ENCODE data around the gene IL11.
"Not testable (repeated sequence)": the region's sequence is repeated elsewhere in the genome, so short reads cannot be mapped to it uniquely, and the experiment has no call there.

Gene IL11

GRCh38 chr19:55402509-55402908, 32.2 kb upstream of the IL11 start:
- Histone ChIP-seq H3K27me3 (replicated peaks; ENCODE audit: control insufficient read depth, insufficient read depth, low read length) (no peaks in the 10 kb centered on the region), H3K4me3 (replicated peaks; ENCODE audit: low read depth, low read length) (no peak overlapping the region), H3K36me3 (ENCODE audit: control insufficient read depth, insufficient read depth, low read length) (peaks cover 34% of the 10 kb centered on the region)
- TF ChIP-seq, protein P1, sequence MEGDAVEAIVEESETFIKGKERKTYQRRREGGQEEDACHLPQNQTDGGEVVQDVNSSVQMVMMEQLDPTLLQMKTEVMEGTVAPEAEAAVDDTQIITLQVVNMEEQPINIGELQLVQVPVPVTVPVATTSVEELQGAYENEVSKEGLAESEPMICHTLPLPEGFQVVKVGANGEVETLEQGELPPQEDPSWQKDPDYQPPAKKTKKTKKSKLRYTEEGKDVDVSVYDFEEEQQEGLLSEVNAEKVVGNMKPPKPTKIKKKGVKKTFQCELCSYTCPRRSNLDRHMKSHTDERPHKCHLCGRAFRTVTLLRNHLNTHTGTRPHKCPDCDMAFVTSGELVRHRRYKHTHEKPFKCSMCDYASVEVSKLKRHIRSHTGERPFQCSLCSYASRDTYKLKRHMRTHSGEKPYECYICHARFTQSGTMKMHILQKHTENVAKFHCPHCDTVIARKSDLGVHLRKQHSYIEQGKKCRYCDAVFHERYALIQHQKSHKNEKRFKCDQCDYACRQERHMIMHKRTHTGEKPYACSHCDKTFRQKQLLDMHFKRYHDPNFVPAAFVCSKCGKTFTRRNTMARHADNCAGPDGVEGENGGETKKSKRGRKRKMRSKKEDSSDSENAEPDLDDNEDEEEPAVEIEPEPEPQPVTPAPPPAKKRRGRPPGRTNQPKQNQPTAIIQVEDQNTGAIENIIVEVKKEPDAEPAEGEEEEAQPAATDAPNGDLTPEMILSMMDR (IDR thresholded peaks at IDR 0.05; ENCODE audit: insufficient read depth, low read length, poor library complexity, severe bottlenecking), result no peak
- DNase-seq (ENCODE audit: extremely low read depth, insufficient read length), result no peak

- peaks cover 34% of the 10 kb centered on the region for H3K36me3 ChIP-seq (ENCODE audit: control insufficient read depth, insufficient read depth, low read length)
- not testable (repeated sequence) for H3K4me3 ChIP-seq (replicated peaks; ENCODE audit: low read depth, low read length); DNase-seq (ENCODE audit: extremely low read depth, insufficient read length); H3K27me3 ChIP-seq (replicated peaks; ENCODE audit: control insufficient read depth, insufficient read depth, low read length)
Observed at GRCh38 chr19:55401390-55401789, 31.1 kb upstream of the IL11 start.

DNA sequence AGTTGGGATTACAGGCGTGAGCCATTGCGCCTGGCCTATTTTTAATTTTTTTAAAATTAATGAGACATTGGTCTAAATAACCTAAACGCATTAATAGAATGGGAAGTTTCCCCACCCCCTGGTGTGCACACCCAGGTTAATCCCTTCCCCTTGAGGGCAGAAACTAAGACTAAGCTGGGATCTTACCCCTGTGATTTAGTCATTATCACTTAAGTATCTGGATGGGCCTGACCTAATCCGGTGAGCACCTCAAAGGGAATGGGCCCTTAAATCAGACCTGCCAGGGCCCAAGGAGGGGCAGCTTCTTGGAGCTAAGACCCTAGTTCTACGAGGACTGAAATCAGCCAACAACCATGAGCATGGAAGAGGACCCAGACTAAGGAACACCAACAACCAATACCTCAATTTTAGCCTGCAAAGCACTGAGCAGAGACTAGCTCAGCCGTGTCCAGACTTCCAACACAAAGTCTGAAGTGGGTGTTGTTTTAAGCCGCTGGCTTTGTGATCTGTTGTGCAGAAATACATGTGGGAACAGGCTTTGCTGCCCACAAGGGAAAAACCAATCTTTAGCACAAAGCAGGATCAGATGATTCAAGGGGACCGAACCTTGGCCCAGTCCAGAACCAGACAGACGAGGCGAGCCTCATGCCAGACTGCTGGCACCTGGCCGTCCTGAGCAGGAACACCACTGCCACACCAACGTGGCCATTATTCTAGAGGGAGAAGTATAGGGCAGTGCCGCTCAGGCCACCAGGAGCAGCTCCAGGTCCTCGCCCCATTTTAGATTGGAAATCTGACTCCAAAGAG, 30.2 kb upstream of the IL11 start:
- DNase-seq (ENCODE audit: extremely low read depth, insufficient read length), result no peak
- Histone ChIP-seq H3K27me3 (replicated peaks; ENCODE audit: control insufficient read depth, insufficient read depth, low read length) (no peaks in the 10 kb centered on the region), H3K36me3 (ENCODE audit: control insufficient read depth, insufficient read depth, low read length) (peaks cover 29% of the 10 kb centered on the region), H3K4me3 (replicated peaks; ENCODE audit: low read depth, low read length) (no peak overlapping the region)
- TF ChIP-seq, protein P1 (IDR thresholded peaks at IDR 0.05; ENCODE audit: insufficient read depth, low read length, poor library complexity, severe bottlenecking), result no peak

- Histone ChIP-seq H3K4me3 (replicated peaks; ENCODE audit: low read depth, low read length) (no peak overlapping the region; the same call in 1 of the 2 replicates), H3K36me3 (ENCODE audit: control insufficient read depth, insufficient read depth, low read length) (peaks cover 18% of the 10 kb centered on the region), H3K27me3 (replicated peaks; ENCODE audit: control insufficient read depth, insufficient read depth, low read length) (no peaks in the 10 kb centered on the region)
- TF ChIP-seq, protein P1 (IDR thresholded peaks at IDR 0.05; ENCODE audit: insufficient read depth, low read length, poor library complexity, severe bottlenecking), result no peak
- DNase-seq (ENCODE audit: extremely low read depth, insufficient read length), result no peak
Observed at GRCh38 chr19:55398200-55398925, 28.1 kb upstream of the IL11 start.

DNA sequence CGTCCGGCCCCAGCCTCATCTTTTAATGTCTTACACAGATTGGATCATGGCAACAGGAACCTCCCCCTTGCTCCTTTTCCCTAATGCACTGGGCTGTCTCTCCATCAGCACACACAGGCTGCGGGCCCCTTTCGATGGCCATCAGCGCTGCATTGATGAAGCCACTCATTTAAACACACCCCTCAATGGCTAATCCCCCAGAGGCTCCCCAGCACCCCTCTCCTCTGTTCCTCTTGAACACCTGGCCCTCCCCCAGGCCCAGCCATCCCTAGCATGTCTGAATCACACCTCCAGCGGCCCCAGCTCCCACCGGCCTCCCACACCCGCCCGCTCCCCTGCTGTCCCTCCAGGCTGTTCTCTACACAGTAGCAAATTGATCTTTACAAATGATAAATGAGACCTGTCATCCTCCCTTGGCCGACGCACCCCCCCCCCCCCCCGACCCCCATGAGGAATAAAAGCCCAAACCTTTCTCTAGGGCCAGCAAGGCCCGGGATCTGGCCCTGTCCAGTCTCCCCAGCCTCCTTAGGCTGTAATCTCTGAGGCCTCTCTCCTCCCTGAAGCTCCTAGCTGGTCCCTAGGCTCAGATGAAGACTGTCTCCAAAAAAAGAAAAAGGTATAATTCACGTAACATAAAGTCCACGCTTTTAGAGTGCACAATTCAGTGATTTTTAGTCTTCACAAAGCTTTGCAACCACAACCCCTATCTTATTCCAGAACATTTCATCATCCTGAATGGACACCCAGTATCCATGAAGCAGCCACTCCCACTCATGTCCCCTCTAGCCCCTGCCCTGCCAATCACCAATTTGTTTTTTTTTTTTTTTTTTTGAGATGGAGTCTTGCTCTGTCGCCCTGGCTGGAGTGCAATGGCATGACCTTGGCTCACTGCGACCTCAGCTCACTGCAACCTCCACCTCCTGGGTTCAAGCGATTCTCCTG, 22.8 kb upstream of the IL11 start:
- TF ChIP-seq, protein P1 (IDR thresholded peaks at IDR 0.05; ENCODE audit: insufficient read depth, low read length, poor library complexity, severe bottlenecking), result no peak
- DNase-seq (ENCODE audit: extremely low read depth, insufficient read length), result no peak
- H3K4me3 ChIP-seq (replicated peaks; ENCODE audit: low read depth, low read length), result no peak overlapping the region

More for the DNA sequence above, 22.8 kb upstream of the IL11 start:
- Histone ChIP-seq H3K27me3 (replicated peaks; ENCODE audit: control insufficient read depth, insufficient read depth, low read length) (no peaks in the 10 kb centered on the region), H3K36me3 (ENCODE audit: control insufficient read depth, insufficient read depth, low read length) (peaks cover 26% of the 10 kb centered on the region)
